ENCODE measurements around the gene HOXC11. TPM values are rescaled to one million over a fixed set of nuclear protein-coding genes. Genes with fewer than 3 reads are reported as not detected.

The HOXC11 gene
- total and polyA plus RNA-seq, 2 of the 4 experiments (the other 2 are of a cell fraction) = not detected

- no peak overlapping the region for H3K4me3 ChIP-seq (ENCODE audit: insufficient read depth, low read depth, low read length)
- in situ Hi-C loops (cut with MboI; ENCODE audit: low sequenced_read_pairs) (no loop called here), dilution Hi-C loops (cut with HindIII; ENCODE audit: low sequenced_read_pairs, unreplicated experiment) (no loop called here), intact Hi-C loops (cut with micrococcal nuclease) (no loop called here)
- no peak overlapping the region for H2BK5ac ChIP-seq (ENCODE audit: low read depth, low read length, poor library complexity, severe bottlenecking)
- H3K79me1 ChIP-seq (ENCODE audit: low read depth in 1 of 2, low read length in 2 of 2) = no peaks in the 10 kb centered on the region
- POLR2A ChIA-PET (ENCODE audit: unreplicated experiment) = no interaction called here
- no TSS peak for BruUV-seq (replicated peaks)
- no peak for TF ChIP-seq USF2 (IDR thresholded peaks at IDR 0.05; ENCODE audit: low read depth, low read length)
- TF ChIP-seq FOS (IDR thresholded peaks at IDR 0.05; ENCODE audit: low read depth, low read length) = no peak
- no peak for TF ChIP-seq CTCF (conservative IDR thresholded peaks at IDR 0.05; ENCODE audit: low read depth, low read length)
- no peak for TF ChIP-seq MXI1 (IDR thresholded peaks at IDR 0.05; ENCODE audit: borderline replicate concordance, low read depth, low read length)
- H3K4ac ChIP-seq (ENCODE audit: low read depth, low read length) = no peak overlapping the region
- ATAC-seq (ENCODE audit: low read depth) (no peak), DNase-seq (no peak)
- H3K27me3 ChIP-seq (ENCODE audit: control insufficient read depth, insufficient read depth, low read length) = peaks cover 88% of the 10 kb centered on the region
- no peak overlapping the region for H3K14ac ChIP-seq (replicated peaks; ENCODE audit: low read depth, low read length)
- H3K4me2 ChIP-seq (ENCODE audit: low read depth, low read length) = no peak overlapping the region
- no peak overlapping the region for H4K8ac ChIP-seq (ENCODE audit: low read depth in 2 of 2, low read length in 2 of 2)
- H4K20me1 ChIP-seq (ENCODE audit: insufficient read depth, low read length) = no peaks in the 10 kb centered on the region
- WGBS, 2 experiments (ENCODE audit: extremely low coverage in 2 of 2, insufficient read length in 1 of 2) = no CpG with 5 or more reads among the region's 9 CpGs
- H4K91ac ChIP-seq (ENCODE audit: insufficient read depth, low read depth, low read length) = no peak overlapping the region
- H3K27ac ChIP-seq (ENCODE audit: insufficient read depth, low read length) = no peak overlapping the region
- no peak overlapping the region for H2BK20ac ChIP-seq (ENCODE audit: low read depth, low read length)
- no peak overlapping the region for H3K18ac ChIP-seq (ENCODE audit: low read depth, low read length)
- no peak overlapping the region for H2AK5ac ChIP-seq (ENCODE audit: low read depth, low read length)
- CTCF ChIA-PET = no interaction called here
- no peak overlapping the region for H3K9ac ChIP-seq (ENCODE audit: low read depth, low read length)
- no peaks in the 10 kb centered on the region for H3K9me1 ChIP-seq (ENCODE audit: insufficient read depth, low read length)
- no peak overlapping the region for H4K5ac ChIP-seq (ENCODE audit: low read depth, low read length)
- H2BK15ac ChIP-seq (ENCODE audit: low read depth, low read length) = no peak overlapping the region
- H3K23ac ChIP-seq (ENCODE audit: low read depth, low read length) = no peak overlapping the region
- H2AFZ ChIP-seq (replicated peaks; ENCODE audit: low read length, poor library complexity) = no peak overlapping the region
- no peak overlapping the region for H2BK120ac ChIP-seq (ENCODE audit: low read depth, low read length)
- H3K9me3 ChIP-seq (ENCODE audit: control insufficient read depth, insufficient read depth, low read length) = peaks cover 9% of the 10 kb centered on the region
- H3K36me3 ChIP-seq (ENCODE audit: control insufficient read depth, insufficient read depth, low read length) = no peaks in the 10 kb centered on the region
- H3K4me1 ChIP-seq (ENCODE audit: control insufficient read depth, insufficient read depth, low read length) = no peaks in the 10 kb centered on the region
- no peak overlapping the region for H2AK9ac ChIP-seq (replicated peaks; ENCODE audit: low read depth, low read length, poor library complexity)
- H3K56ac ChIP-seq (ENCODE audit: extremely low read depth, insufficient read depth, low read length) = no peak overlapping the region
These were observed 32.4 kb upstream of the HOXC11 start for GRCh38 chr12:53940443-53941014.
